SU-DHL-6 (cell line): ENCODE results near the gene NAAA.

Source experiments
- EZH2phosphoT487 ChIP-seq: fragments of 200-600 bp; sonication (generic), shearing (Covaris generic); conservative IDR thresholded peaks from 2 replicates; pipeline ENCODE4 v1.6.1; 2018; ENCODE audit warnings: mild to moderate bottlenecking, antibody characterized with exemption, low read length, moderate library complexity, mixed read lengths
- TF ChIP-seq, protein P1 (sequence below): fragments of 200-600 bp; sonication (generic); IDR thresholded peaks from one replicate; pipeline ENCODE4 v1.5.1; 2017; ENCODE audit warnings: antibody characterized with exemption, mild to moderate bottlenecking, low read length, moderate library complexity; ENCODE audit not compliant: insufficient read depth, poor library complexity, severe bottlenecking

DNA sequence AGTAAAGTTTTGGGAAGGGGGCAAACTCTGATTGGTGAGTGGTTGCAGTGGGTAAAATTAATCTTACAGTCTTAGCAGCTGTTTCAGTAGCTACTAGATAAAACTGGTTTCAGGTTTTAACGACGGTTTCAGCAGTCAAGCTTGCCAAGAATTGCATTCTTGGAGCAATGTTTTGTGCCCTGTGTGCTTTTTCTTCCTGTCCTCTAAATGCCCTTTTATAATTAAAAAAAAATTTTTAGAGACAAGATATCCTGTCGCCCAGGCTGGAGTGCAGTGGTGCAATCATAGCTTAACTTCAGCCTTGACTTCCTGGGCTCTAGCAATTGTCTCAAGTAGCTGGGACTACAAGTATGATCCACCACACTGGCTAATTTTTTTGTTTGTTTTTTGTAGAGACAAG lies 32.3 kb downstream of the NAAA start:
- TF ChIP-seq EZH2phosphoT487: no peak
- TF ChIP-seq, protein P1, sequence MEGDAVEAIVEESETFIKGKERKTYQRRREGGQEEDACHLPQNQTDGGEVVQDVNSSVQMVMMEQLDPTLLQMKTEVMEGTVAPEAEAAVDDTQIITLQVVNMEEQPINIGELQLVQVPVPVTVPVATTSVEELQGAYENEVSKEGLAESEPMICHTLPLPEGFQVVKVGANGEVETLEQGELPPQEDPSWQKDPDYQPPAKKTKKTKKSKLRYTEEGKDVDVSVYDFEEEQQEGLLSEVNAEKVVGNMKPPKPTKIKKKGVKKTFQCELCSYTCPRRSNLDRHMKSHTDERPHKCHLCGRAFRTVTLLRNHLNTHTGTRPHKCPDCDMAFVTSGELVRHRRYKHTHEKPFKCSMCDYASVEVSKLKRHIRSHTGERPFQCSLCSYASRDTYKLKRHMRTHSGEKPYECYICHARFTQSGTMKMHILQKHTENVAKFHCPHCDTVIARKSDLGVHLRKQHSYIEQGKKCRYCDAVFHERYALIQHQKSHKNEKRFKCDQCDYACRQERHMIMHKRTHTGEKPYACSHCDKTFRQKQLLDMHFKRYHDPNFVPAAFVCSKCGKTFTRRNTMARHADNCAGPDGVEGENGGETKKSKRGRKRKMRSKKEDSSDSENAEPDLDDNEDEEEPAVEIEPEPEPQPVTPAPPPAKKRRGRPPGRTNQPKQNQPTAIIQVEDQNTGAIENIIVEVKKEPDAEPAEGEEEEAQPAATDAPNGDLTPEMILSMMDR: no peak
